HG02885 (cell line): Measurements from ENCODE around the gene SOX14.

Source experiments
- ATAC-seq: cut with Tn5 transposase; IDR thresholded peaks from one replicate; pipeline ENCODE4 v1.9.1; 2021; ENCODE audit warnings: mild to moderate bottlenecking; ENCODE audit not compliant: unreplicated experiment, poor library complexity

Gene SOX14

DNA sequence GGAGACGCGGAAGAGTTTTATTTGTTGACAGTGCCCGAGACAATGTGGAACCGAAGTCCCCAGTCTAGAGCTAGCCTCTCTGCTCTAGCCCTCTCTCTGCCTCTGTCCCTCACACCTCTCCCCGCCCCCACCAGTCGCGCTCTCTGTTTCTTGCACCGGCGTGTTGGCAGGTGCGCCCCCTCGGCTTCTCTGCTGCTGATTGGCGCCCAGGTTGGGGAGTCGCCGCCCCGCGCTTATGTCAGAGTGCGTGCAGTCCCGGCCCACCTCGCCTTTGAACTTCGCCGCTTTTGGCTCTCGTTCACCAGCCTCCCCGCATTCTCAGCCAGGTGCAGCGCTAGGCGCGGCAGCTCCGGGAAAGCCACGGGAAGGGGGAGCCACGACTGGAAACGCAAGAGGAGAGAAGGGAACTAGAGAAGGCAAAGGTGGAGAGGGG is at the start of gene SOX14:
SOX14 (plus strand) TSS at position 315 of the 433 bp plus-strand sequence. CDS start 470 bp downstream, outside the sequence.
- no peak for ATAC-seq

DNA sequence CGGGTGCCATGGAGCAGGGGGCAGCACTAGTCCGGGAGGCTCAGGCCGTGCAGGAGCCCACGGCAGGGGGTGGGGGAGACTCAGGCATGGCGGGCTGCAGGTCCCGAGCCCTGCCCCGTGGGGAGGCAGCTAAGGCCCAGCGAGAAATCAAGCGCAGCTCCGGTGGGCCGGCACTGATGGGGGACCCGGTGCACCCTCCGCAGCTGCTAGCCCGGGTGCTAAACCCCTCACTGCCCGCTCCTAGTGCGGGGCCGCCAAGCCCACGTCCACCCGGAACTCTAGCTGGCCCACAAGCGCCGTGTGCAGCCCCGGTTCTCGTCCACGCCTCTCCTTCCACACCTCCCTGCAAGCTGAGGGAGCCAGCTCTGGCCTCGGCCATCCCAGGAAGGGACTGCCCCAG is 49.6 kb upstream of the SOX14 start:
- ATAC-seq, result no peak

- no peak for ATAC-seq
These were observed 39.9 kb upstream of the SOX14 start for GRCh38 chr3:137724240-137724639.

DNA sequence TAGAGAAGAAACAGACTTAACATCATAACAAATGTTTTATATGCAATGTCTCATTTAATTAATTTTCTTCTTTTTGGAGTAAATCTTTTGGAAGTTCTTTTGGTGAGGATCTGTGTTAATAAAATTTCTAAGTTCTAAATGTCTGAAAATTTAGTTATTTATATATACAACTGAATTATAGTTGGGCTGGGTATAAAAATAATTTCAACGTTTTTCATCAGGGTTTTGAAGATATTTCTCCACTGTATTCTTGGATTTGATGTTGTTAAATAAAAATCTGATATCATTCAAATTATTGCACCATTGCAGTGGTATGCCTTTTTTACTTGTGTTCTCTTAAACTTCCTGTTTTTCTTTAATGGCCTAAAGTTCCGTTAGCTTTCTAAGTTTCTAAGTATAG is 26.9 kb upstream of the SOX14 start:
- ATAC-seq, result no peak

GRCh38 chr3:137738710-137739109 is 25.4 kb upstream of the SOX14 start:
- ATAC-seq, result no peak

DNA sequence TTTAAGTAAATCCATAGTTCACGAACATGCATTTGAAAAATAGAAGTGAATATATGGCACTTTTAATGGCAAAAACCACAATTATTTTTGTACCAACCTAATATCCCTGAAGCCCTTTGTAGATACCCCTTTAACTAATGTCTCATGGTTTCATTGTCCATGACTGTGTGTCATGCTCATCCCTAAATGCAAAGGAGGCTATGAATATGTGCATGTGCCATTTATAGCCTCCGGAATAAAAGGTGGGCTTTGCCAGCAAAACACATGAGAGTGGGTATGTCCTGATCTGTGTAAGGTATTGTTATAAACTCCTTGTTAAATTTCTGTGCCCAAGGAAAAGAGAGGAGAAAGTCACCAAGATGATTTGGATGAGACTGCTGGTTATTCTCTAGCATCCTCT is 20.5 kb upstream of the SOX14 start:
- no peak for ATAC-seq

DNA sequence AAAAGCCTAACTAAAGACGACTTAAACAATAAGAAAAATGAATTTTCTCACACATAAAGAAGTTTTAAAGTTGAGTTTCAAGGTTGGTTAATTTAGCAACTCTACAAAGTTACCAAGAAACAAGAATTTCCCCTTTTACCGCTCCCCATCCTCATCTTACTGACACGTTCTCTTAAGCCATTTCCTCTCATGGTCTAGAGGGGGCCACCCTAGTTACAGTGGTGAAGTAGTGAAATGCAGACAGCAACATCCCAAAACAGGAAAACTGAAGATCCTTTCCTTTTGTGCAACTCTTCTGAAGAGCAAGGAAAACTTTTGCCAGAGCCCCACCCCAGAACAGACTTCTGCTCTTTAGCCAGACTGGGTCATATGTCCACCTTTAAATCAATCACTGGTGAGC is 17.3 kb upstream of the SOX14 start:
- ATAC-seq, result no peak

DNA sequence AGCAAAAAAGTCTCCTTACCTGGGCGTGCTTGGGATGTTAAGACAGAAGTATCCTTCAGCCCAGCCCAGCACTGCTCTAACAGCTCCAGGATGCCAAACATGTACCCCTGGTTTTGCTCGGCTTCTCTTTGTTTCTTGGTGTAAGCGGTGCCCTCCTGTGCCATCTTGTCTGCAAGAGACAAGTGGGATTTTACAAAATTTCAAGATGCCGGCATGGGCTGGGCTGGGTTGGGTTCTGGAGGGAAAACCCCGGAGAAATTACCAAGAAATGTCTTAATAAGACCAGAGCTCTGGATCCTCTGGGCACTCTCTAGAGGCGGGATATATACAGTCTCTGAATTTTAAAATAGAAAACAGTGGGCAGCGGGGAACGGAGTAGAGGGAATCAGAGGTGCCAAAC is 4.6 kb upstream of the SOX14 start:
- no peak for ATAC-seq

DNA sequence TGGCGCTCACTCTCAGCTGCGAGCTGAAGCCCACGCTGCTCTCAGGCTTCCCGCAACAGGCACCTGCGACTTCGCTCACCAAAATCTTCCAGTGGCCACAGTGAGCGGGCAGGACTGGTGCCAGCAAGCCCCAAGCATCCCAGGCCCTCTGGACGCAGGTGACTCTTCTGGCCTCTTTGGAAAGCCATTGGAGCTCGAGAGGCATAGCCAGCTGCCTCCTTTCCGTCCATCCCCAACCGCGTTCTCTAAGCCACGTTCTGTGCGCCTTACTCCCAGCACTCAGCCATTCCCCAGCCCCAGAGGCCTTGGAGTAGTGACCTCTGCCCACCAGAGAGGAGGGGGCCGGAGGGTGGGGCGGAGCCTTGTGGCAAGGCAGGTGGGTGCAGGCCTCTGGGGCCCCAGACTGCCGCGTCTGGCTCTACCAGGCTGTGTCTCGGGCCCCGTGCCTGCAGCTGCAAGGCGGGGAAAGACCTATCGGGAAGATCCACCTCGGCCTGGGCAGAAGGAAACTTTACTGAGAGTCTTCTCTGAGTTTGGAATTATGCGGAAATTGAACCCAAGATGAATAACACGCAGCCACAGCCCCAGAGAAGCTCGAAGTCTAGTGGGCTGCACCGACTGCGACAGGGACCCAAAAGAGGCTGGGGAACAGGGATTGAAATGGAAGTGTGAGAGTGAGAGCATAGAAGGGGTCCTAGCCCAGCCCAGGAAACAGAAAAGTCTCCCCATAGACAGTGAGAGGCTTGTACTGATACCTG is 3.6 kb upstream of the SOX14 start:
- ATAC-seq, result no peak

- no peak for ATAC-seq
These were observed 3.0 kb upstream of the SOX14 start for GRCh38 chr3:137761099-137761562.

DNA sequence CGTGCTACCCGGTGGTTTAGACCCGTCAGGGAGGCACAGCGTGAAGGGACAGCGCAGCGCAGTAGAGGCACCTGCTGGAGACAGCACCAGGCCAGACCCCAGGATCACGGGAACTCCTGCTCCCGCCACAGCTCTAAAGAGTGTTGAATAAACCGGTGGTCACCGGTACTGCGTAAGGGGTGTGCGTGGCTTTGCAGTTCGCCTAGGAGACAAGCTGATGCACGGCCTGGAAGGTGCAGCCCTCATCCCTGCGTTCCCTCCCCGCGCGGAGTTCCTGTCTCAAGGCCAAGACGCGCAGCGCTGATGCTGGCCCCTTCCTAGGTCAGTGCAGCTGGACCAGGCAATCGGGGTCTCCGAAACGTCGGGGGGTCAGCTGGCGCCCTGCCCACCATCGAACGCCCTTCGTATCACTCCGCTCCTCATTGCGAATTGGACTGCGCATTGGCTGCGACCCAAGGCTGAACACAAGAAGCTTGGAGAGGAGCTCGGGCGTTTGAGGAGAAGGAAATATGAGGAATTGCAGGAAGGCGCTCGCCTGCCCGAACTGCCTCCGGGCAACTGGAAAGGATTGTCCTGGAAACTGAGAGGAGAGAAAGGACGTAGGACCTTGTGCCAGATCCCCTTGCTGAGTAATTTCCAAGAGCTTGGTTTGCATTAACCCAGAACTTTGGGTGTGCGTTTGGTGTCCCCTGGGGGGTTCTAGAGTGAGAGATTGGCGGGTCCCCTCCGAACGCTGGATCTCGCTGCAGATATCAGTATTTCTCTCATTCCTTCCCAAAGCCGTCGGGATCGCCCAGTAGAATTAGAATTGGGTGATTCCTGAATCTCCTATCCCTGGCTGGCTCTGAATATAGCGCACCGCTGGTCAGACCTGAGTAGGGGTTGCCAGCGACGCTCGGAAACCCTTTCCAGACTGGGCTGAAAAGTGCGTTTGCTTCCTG is 2.3 kb upstream of the SOX14 start:
- ATAC-seq, result no peak

DNA sequence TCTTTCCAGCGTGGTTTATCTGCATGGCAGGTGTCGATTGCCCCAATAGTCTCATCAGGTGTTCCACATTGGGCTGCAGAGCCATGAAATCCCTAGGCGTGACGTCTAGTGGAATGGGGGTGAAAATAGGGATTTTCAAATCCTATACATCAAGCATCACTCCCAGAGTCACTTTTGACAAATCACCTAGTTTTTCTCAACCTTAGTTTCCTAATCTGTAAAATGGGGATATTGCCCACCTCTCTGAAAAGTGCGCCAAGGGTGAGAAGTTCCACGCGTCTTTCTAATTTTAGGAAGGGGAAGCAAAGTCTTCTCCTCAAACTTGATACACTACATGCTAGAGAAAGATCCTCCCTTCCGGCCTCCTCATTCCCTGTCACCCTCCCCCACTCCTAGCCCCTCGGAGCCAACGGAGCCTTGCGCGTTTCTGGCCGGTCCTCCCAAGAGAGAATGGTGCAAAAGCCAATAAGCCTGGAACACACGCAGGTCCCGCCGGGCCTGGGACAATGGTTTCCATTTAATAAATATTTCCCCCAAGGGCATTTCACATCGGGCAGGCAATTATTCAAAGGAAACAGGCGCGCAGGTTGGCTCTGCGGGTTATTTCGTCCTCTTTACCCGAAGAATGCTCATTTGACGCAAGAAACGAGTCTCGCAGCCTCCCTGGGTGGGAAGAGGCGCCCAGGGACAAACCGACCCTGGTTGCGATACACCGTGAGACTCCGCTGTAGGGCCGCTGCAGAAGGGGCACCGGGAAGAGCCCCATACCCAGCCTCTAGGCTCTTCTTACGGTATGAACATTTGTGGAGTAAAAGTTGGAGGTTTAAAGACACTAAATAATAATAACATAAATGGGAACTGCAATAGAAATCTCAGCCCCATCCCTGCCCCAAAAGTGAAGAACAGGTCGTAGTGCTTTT is 1.2 kb upstream of the SOX14 start:
- ATAC-seq, result no peak

DNA sequence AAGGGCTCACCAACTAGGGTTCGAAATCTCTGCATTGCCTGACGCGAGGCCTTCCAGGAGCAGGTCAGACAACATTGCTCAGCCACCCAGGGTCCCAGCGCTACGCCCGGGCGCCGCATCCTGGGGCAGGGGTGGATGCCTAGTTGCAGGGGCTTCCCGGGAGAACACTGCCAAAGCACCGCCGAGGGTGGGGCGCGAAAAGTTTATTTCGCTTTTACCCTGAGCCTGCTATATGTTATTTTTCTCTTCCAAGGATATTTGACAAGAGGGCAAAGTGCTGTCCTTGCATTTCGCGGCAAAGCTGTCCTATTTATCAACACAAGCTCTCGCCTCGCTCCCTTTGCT is 549 bp upstream of the SOX14 start:
- no peak for ATAC-seq

- no peak for ATAC-seq
These were observed 621 bp downstream of the SOX14 start for GRCh38 chr3:137764563-137765309.

DNA sequence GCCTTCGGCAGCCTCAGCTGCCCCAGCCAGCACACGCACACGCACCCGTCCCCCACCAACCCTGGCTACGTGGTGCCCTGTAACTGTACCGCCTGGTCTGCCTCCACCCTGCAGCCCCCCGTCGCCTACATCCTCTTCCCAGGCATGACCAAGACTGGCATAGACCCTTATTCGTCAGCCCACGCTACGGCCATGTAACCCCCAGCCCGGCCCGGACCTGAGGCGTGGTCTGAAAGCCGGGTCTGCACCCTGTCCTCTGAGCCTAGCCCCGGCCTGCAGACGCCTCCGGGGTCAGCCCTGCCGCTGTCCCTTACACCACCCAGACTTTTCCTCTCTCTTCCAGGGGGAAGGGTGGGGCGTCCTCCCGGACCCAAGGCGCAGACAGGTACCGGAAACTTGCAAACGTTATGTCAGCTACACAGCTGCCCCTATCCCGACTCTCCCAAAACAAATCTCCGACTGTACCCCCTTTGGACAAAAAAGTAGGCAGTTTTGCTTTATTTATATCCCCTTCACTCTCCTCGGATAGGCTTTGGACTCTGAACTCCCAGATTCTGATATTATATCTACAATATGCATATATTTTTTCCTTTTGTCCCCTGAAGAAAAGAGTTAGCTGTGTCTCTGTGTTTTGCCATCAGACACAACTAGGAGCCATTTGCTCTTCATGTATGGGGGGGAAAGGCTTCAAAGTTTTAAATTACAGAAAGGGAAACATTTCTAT is 1.4 kb downstream of the SOX14 start:
- ATAC-seq, result no peak

- ATAC-seq, result no peak
These were observed 2.1 kb downstream of the SOX14 start for GRCh38 chr3:137766041-137766875.

DNA sequence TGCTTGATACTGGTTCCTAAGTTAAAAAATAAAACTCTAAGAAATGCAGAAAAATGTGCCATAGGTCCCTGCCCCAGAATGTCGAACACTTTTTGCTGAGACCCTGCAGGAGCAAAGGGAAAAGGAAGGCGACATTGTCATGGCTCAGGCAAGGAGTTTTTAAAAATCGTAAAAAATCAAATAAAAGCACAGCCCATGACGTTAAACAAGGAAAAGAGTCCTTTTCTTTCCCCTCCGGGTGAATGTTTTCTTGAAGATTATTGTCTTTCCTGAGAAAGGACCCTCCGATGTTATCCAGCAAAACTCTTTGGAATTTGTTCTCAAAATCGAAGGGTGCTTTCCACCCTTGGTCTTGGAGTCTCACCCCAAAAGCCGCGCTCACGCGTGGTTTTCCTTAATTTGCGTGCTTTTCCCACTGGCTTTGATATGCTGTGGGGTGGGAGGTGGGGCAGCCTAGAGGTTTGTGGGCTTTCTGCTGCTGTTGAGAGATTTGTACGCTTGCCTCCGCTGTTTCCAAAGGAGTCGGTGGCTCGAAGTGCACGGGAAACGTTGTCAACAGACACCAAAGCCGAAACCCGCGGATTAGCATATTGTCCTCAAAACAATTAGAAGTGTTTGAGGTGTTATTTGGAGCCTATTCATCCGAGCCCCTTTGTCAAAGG is 2.9 kb downstream of the SOX14 start:
- no peak for ATAC-seq
